Stimulated activated CD4-positive, alpha-beta T cell treated with anti-CD3 and anti-CD28 coated beads, Interleukin-12 subunit alpha, Interleukin-12 subunit beta, amount 100 ng/mL, for 4 hours (primary cell): ENCODE measurements around the gene ATP10A.
A peak's percentile ranks its signal among the peaks of the same experiment; 100 is the strongest.
"Not testable (repeated sequence)": the region's sequence is repeated elsewhere in the genome, so short reads cannot be mapped to it uniquely, and the experiment has no call there.

Source experiments
- DNase-seq: peaks from one replicate; pipeline ENCODE4 v3.0.0-alpha.2; 2020

ATP10A gene

GRCh38 chr15:25858952-25859760 lies 4.0 kb downstream of the ATP10A start:
- no peak for DNase-seq

- not testable (repeated sequence) for DNase-seq
Measured at GRCh38 chr15:25856059-25856458, 7.1 kb downstream of the ATP10A start.

- no peak for DNase-seq
Measured at GRCh38 chr15:25852661-25853524, 10.2 kb downstream of the ATP10A start.

DNA sequence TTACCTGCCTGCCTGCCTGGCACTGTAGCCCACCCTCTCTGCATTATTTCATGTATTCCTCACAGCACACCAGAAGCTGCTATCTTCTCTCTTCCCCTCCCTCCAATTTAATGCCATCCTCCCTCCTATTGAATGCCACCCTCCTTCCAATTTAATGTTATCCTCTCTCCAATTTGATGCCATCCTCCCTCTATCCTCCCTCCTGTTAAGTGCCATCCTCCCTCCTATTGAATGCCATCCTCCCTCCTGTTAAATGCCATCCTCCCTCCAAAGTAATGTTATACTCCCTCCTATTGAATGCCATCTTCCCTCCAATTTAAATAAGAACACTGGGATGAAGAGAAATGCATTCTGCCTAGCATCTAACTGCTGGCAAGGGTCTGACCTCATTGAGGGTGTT lies 11.1 kb downstream of the ATP10A start:
- no peak for DNase-seq

DNA sequence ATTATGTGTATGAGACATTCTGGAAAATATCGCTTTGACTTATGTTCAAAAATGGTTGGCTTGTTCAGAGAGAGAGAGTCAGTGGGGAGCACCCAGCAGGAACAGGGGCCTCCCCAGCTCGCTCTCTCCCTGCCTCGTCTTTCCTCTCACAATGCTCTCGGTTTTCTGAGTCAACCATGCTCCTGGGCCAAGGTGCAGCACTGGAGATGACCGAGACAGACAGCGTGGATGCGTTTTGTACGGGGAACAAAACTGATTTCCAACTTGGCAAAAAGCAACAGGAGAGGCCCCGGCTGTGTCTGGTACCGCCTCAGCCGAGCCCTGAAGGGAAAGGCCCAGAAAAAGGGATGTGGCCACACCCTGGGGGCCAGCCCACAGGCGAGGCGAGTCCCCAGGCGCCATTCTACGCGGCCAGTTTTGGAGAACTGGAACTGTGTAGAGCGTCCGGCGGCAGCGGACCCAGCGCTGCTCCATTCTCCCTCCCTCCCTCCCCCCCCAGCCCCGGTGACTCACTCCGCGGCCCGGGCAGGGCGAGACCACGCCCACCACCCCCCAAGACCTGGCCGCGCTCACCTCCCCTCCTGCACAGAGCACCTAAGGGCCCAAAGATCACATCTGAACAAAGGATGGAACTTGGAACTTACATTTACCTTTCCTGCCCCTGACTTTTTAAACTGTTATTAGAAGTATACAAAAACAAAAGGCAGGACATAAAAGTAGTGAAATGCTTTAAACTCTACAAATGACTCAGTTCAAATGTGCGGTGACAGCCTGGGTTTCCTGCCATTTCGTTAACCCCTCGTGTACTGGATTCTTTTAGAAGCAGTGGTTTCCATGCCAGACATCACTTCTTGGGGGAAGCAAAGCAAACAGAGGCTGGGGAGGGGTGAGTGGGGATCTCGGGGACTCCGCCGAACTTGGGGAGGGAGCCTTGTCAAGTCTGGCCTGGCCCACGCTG lies 12.7 kb downstream of the ATP10A start:
- peak; percentile 64 for DNase-seq

DNA sequence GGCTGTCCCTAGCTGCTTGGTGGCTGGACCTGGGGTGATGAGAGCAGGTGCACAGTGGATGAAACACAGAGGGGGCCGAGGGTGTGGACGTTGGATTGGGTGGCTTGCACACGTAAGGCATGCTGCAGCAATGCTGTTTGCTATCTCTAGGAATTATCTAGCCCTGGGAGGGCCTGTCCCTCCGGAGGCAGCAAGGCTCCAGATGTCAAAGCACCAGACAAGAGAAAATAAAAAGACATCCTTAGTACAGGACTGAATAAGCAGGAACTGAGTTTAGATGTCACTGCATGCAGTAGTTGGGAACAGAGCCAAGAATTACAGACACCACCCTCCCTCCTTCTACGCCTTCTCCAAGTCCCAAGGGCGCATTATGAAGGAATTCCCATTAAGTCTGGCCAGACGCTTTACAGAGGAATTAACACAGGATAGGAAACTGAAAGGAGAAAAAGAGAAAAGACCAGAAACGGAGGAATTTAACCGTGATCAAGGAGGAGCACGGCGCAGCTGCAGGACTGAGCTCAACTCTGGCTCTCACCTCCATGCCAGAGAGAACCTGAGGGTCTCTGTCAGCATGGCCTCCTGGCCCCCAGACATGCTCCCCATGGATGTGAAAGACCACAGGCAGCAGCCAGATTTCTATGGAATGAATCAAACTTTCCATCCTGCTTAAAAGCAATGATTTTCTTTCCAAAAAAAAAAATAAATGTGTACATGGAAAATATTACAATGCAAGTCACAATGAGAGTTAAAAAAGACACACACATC lies 13.8 kb downstream of the ATP10A start:
- DNase-seq, result peak; percentile 27

DNA sequence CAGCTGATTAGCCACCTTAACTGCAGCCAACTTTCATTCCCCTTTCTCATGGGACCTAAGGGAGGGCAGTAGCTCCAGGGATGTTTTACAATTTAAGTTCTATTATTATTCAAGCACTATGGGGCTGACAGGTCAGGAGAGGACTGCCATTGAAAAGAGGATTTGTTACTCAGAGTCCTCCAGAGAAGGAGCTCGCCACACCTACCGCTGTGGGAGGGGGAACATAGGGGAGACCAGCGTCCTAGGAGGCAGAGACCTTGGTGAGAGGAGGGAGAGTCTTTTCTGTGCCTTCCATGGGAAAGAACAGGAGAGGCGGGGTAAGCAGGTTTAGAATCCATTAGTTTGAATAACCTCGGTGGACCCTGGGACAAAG lies 14.4 kb downstream of the ATP10A start:
- no peak for DNase-seq

DNA sequence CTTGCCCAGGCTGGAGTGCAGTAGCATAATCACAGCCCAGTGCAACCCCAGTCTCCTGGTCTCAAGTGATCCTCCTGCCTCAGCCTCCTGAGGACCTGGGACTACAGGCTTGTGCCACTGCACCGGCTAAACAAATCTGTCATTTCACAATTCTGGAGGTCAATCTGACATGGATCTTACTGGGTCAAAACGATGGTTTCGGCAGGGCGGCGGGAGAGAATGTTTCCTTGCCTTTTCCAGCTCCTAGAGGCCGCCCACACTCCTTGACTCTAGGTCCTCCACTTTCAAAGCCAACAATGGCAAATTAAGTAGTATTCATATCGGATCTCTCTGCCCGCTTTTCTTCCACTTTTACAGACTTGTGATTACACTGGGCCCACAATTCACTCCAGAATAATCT lies 14.8 kb downstream of the ATP10A start:
- no peak for DNase-seq

DNA sequence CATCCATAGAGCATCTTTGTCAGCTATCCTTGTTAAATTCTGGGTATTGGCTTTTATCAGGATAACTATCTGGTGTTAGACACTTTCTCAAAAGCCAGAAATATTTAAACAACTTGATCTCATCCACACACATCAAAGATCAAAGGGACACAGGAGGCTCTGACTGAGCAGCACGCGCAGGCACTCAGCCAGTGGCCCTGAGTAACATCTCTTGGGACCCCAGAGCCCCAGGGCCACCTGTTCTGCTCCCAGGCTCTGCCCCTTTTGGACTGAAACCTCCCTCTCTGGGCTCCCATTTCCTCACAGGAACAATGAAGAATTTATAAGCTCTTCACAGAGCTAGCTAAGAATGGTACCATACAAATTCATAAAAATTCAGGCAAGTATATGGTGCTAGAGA lies 16.1 kb downstream of the ATP10A start:
- no peak for DNase-seq

GRCh38 chr15:25846377-25846776 lies 16.8 kb downstream of the ATP10A start:
- DNase-seq, result peak; percentile 57

DNA sequence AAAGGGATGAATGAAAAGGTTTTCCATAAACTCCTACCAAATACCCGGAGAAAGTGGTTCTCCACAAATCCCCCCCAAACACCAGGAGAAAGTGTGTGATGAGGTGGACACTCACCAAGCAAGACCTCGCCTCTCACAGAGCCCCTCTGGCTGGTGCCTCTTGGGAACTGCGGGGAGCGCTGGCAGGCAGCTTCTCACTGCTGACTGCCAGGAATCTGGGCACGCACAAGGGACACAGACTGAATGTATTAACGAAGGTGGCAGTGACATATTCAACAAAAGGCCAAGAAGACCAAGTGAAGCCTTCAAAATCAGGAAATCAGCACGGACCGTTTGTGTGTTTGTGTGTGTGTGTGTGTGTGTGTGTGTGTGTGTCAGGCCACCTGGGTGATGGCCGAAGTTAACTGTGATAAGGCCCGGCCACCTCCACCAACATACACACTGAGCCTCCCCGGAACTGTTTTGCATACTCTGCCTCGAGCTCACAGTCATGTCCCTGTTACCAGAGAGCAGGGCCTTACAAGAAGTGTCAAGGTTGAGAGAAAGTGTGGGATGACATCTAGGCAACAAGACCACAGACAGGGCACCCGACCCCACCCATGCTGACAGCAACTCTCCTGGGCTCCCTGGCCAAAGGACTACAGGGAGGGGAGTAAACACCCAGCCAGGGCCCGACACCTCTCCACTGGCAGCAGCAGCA lies 18.0 kb downstream of the ATP10A start:
- no peak for DNase-seq

DNA sequence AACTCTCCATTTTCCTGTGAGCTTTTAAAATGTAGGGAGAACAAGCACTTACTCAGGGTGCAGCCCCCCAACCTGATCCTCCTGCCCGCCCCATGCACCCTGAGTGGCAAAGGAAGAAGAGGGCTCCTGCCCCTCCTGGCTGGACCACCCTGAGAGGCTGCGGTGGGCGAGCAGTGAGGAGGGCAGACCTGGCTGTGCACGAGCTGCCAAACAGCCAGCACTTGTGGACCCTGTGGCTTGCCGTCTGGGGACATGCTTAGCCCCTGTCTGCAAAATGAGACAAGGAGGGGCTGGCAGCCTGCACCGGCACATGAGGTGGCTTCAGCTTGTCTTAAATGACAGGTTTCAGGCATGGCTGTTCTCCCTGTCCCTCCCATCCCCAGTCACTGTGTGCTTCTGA lies 18.6 kb downstream of the ATP10A start:
- no peak for DNase-seq

DNA sequence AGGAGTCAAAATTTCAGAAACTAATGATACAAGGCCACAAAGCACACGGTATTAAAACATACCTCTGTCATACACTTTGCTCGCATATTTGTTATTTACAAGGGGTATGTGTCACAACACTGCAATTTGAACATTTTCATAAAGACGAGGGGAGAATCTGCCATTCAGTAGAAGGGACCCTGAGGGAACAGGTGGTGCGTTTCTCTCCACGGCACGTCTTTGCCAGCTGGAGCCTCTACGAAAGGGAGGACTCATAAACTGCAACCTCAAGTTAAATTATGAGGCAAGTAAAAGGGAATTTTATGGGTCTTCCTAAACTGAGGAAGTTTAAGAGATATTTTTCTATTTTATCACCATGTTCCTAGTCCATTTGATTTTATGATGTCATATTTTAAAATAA lies 19.1 kb downstream of the ATP10A start:
- DNase-seq, result no peak

DNA sequence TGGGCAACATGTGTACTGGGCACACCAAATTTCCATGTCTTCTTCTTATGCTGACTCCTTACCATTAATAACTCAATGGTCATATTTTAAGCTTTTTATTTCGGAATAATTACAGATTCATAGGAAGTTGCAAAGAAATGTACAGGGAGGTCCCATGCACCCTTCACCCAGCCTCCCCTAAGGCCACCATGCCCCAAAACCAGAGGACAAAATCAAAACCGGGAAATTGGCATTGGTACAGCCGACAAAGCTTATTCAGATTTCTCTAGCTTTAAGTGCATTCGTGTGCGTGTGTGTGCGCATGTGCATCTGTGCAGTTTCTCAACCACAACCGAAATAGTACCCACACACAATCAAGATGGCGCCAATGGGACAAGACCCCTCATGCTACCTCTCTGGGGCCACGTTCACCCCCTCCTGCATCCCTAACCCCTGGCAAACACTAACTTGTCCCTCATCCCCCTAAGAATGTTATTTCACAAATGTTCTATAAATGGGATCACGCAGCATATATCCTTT lies 23.4 kb downstream of the ATP10A start:
- DNase-seq, result no peak

- no peak for DNase-seq
Measured at GRCh38 chr15:25838871-25839195, 24.3 kb downstream of the ATP10A start.

DNA sequence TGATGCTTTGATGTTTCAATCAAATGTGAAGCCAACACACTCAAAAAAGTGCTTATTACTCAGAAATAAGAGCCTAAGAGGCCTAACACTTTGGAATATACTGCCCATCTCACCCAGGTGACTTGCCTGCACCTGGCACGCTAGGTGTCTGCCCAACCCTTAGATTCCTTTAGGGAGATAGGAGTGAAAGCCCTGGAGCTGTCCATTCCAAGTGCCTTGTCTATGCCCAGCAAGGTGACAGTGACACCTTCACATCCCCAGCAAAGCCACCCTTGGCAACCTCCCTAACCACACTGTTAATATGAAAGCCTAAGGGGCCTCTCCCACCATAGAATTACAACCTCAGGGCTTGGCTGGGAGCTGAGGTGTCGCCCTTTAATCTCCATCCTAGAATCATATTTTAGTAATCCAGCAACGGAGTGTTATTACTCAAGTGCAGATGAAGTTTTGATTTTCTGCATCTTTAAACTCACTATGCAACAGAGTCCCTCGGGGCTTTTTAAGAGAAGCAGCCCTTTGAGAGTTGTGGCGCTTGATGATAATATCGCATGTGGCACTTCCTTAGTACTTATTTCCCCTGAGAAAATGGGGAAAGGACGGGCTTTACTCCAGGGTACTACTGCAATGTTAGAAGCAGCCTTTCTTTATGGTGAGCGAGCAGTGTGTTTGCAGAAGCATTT lies 24.8 kb downstream of the ATP10A start:
- no peak for DNase-seq

- no peak for DNase-seq
Measured at GRCh38 chr15:25832158-25832557, 31.0 kb downstream of the ATP10A start.

- DNase-seq, result no peak
Measured at GRCh38 chr15:25830844-25831451, 32.2 kb downstream of the ATP10A start.

DNA sequence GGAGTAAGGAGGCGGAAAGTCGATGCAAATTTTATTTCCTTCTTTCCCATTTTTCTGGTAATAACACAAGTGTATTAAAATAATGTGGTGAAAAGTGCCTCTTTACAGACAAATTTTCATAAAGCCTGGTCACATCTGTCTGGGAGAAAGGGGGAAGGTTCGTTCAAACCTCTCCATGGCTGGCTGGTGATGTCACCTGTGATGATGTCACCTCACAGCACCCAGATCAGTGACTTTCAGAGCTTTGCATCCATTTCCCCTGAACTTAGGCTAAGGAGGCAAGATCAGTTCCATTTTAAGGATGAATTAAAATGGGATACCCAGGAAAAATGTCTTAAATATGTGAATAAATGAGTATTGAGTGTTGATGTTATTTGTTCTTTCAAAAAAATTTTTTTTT lies 34.1 kb downstream of the ATP10A start:
- no peak for DNase-seq

DNA sequence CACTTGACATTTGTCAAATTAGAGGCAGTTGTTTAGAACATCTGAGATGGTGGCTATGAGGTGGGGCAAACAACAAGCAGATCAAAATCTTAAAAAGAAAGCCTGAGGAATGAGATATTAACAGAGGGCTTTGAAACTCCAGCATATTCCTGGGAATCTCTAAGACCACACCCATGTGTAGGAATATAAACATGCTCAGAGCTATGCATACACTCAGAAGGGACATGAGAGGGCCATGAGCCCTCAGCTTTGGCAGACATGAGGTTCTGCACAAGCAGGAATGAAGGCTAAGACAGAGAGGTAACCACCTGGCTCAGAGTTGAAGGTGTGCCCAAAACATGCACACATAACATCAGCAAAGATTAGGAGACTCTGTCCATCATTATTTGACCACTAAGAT lies 37.9 kb downstream of the ATP10A start:
- no peak for DNase-seq
